NCI-H1436 (cell line): ENCODE measurements around the gene DNTTIP2.
A peak's percentile ranks its signal among the peaks of the same experiment; 100 is the strongest.
"Not testable (repeated sequence)": the region's sequence is repeated elsewhere in the genome, so short reads cannot be mapped to it uniquely, and the experiment has no call there.

Experiments
- DNase-seq: peaks from one replicate; lab custom pipeline; 2025; lab: John Stamatoyannopoulos, UW

The DNTTIP2 gene

GRCh38 chr1:93874025-93874651 lies 4.9 kb downstream of the DNTTIP2 start:
- DNase-seq: peak; percentile 38

DNA sequence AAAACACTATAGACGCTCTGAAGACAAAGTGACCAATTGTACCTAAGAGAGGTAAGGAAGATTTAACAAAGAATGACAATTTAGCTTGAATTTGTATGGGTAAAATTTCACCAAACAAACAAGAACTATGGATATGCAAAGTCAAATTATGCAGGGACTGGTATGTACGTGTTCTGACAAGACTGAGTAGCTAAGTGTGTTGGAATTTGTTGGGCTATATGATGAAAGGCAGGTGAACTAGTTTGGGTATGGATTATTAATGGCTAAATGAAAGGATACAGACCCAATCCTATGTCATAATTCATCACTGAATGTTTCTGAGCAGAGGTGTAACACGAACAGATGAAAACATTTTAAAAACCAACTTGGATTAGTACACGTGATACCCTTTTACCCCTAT lies 7.6 kb downstream of the DNTTIP2 start:
- DNase-seq: no peak

- DNase-seq: no peak
These were observed 9.4 kb downstream of the DNTTIP2 start for GRCh38 chr1:93869653-93870052.

DNA sequence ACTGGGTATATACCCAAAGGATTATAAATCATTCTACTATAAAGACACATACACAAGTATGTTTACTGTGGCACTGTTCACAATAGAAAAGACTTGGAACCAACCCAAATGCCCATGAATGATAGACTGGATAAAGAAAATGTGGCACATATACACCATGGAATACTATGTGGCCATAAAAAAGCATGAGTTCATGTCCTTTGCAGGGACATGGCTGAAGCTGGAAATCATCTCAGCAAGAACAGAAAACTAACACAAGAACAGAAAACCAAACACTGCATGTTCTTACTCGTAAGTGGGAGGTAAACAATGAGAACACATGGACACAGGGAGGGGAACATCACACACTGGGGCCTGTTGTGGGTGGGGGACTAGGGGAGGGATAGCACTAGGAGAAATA lies 10.5 kb downstream of the DNTTIP2 start:
- not testable (repeated sequence) for DNase-seq

DNA sequence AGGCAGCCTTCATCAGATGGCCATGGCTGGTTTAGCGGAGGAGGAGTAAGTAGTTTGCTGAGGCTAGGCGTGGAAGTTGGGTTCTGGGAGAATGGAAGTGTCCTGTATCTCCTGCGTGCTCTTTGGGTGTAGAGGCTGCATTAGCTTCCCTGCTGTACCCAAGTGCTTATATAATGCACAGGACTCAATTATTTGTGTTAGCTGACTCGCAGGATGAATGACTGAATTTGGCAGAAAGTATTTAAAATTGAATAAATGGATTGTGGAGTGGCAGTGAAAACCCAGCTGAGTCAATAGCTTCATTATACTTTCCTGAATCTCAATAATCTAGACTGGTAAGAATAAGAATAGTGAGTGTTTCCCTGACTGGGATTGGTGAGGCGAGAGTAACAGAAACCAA lies 13.8 kb downstream of the DNTTIP2 start:
- no peak for DNase-seq

- DNase-seq: no peak
These were observed 14.8 kb downstream of the DNTTIP2 start for GRCh38 chr1:93864175-93864574.

GRCh38 chr1:93857653-93858052 lies 21.4 kb downstream of the DNTTIP2 start:
- DNase-seq: not testable (repeated sequence)

GRCh38 chr1:93855983-93856382 lies 23.0 kb downstream of the DNTTIP2 start:
- not testable (repeated sequence) for DNase-seq

DNA sequence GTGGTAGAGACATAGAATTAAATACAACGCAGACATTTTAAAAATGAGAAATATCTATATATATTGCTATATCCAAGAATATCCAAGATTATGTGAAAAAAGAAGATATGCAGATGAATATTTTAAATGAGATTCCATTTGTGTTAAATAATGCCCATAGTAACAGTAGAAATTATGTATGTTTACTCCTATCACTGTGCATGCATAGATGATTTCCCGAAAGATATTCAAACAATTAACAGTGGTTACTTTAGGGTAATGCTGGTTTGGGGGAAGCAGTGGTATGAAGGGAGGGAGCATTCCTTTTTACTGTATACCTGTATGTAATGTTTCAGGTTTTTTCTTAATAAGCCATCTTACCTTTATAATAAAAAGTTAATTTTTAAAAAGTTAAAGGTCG lies 25.1 kb downstream of the DNTTIP2 start:
- no peak for DNase-seq

DNA sequence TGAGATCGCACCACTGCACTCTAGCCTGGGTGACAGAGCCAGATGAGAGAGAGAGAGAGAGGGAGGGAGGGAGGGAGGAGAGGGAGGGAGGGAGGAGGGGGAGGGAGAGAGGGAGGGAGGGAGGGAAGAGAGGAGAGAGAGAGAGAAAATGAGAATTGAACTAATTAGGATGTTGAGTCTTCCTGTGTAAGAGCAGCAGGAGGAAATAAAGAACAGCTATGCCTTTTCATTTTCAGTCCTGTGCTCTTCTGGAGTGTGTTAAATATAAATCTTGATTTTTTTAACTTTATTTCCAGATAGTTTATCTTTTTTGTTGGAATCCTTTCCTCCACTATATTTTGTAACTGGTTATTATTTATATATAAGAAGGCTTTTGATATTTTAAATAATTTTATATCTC lies 27.1 kb downstream of the DNTTIP2 start:
- DNase-seq: no peak

DNA sequence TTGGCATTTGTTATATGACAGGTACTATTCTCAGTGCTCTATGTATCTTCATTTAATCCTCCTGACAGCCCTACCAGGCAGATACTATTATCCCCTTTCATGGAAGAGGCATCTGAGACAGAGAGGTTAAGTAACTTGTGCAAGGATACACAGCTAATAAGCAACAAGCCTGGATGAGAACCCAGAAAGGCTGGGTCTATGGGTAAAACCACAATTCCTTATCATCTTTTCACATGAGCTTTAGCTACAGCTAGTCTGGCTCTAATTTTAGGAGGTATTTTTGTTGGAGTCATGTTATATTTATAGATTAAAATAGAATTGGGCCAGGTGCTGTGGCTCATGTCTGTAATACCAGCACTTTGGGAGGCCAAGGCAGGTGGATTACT lies 27.7 kb downstream of the DNTTIP2 start:
- DNase-seq: no peak

- DNase-seq: peak; percentile 33
These were observed 28.2 kb downstream of the DNTTIP2 start for GRCh38 chr1:93850687-93851326.

GRCh38 chr1:93848350-93848883 lies 30.6 kb downstream of the DNTTIP2 start:
- DNase-seq: no peak

GRCh38 chr1:93847811-93848288 lies 31.2 kb downstream of the DNTTIP2 start:
- peak; percentile 49 for DNase-seq

DNA sequence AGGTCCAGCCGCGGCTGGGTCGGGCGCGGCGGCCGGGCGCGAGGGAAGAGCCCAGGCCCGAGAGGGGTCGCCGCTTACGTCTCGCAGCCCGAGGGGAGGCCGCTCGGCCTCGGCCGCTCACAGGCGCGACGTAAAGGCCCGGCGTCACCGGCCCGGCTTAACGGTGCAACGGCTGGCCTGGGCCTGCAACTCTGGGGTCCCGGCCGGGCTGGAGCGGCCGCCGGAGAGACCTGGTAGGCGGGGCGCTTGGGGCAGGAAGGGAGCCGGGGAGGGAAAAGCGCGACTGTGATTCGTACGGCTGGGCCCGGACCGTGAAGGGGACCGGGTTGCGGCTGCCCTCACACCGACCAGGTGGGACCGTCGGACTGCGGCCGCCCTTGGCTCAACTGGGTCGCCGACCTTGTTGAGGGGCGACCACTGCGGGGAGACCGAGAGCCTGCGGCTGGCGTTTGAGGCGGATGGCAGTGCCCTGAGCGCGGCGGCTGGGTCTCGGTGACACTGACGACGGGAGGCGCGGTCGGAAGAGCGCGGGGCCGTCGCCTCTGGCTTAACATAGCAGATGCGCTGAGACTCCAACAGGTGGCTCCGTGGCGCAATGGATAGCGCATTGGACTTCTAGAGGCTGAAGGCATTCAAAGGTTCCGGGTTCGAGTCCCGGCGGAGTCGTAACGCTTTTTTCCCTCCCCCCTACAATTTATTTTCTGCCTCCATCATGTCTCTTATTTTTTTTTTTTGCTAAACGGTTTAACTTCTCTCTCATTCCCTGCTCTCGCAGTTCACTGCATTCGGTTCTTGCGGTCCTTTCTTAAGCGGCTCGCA lies 31.8 kb downstream of the DNTTIP2 start:
- peak; percentile 82 for DNase-seq

DNA sequence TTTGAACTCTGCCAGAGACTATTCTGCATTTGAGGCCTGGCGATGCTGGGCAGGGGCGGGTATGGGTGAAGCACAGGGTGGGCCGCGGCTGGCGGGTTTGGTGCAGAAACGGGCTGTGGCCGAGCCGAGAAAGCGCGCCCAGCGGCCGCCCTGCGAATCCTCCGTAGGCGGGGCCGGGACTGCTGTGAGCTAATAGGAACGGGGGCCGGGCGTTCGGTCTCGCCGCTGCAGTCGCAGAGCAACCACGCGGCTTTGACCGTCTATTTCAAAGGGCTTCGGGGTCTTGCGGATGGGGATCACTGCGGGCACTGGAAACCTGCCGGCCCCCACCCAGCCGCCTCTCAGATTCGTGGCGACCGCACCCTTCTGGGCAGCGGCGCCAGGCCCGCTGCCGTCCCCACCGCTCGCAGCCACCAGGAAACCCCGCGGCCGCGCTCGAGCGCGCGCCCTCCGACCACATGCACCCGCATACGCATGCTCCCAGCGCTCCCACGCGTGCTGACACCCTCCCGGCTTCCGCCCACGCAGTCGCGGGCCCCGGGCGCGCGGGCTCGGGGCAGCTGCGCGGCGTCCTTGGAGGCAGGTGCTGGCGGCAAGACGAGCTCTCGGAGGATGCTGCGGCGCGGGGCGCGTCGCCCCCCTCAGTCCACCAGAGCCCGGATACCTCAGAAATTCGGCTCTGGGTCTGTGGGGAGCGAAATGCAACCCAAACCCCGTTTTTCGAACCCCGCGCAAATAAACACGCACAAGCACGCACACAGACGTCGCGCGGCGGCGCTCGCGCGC lies 32.6 kb downstream of the DNTTIP2 start:
- DNase-seq: peak; percentile 82

DNA sequence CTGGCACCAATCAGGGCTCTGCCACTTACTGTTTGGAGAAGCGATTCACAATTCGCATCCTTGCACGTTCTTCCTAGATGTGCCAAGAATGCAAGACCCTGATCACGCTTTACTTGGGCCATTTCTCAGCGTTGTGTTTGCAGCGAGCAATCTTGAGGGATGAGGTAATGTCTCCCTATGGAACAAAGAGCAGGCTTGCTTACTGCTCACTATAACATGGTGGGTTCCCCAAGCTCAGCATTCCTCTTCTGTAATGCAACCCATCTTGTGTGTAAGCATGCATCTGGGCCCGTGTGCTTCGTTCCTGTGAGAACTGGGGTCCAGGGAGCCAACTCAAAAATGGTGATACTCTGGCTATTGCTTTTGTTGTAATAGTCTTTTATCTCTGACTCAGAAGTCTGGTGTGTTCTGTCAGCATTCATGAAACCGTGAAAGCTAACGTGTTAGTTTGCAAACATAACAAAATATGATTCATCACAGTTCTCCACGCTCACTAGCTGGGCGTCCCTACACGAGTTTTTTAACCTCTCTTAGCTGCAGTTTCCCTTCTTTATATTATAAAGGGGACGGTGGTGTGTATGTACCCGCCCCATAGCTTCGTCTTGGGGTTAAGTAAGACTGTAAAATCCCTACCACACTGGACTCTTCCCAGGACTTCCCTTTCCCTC lies 33.3 kb downstream of the DNTTIP2 start:
- peak; percentile 6 for DNase-seq

GRCh38 chr1:93844262-93845045 lies 34.6 kb downstream of the DNTTIP2 start:
- DNase-seq: peak; percentile 60

- DNase-seq: no peak
These were observed 36.1 kb downstream of the DNTTIP2 start for GRCh38 chr1:93842750-93843500.

DNA sequence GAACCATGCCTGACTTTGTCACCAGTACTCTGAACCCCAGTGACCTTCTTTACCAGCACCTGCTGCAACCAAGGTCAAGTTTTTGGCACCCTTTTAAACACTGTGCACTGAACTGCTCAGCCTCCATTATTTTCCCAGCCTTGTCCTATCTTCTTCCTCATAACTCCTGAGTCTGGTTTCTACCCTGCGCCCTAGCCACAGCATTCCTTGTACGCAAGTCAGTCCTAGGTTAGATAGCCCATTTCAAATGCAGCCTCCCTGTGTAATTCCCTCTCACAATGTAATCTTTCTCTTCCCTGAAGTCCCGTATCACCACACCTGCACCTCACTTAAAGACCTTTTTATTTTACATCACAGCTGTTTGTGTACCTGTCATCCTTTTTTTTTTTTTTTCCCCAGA lies 37.2 kb downstream of the DNTTIP2 start:
- DNase-seq: no peak
